WTC11 (cell line): Measurements from ENCODE around the gene CCDC107.

Source experiments
- AFF4 ChIP-seq: sonication (generic); formaldehyde crosslinking; IDR thresholded peaks from 2 replicates; pipeline ENCODE4 v1.8.1; 2023; ENCODE audit warnings: mild to moderate bottlenecking, missing genetic modification reagents, borderline replicate concordance
- E2F4 ChIP-seq: sonication (generic); formaldehyde crosslinking; IDR thresholded peaks from 2 replicates; pipeline ENCODE4 v1.8.1; 2022; ENCODE audit warnings: low read depth, mild to moderate bottlenecking, moderate library complexity, missing genetic modification reagents, borderline replicate concordance
- NFYB ChIP-seq: sonication (generic); formaldehyde crosslinking; conservative IDR thresholded peaks from 2 replicates; pipeline ENCODE4 v1.8.0; 2022; ENCODE audit warnings: low read depth, missing genetic modification reagents

- TF ChIP-seq NFYB (CRISPR knock-in tag) (no peak), E2F4 (CRISPR knock-in tag) (no peak), AFF4 (no peak)
Measured at GRCh38 chr9:35651956-35652828, 5.9 kb upstream of the CCDC107 start.
